GM10847 (cell line): ENCODE data around the gene MMP8.

Experiments used
- POLR2A ChIP-seq: IDR thresholded peaks from 2 replicates; pipeline ENCODE4 v1.6.1; 2011; ENCODE audit not compliant: insufficient read length; ENCODE audit errors: extremely low read depth

Gene MMP8

DNA sequence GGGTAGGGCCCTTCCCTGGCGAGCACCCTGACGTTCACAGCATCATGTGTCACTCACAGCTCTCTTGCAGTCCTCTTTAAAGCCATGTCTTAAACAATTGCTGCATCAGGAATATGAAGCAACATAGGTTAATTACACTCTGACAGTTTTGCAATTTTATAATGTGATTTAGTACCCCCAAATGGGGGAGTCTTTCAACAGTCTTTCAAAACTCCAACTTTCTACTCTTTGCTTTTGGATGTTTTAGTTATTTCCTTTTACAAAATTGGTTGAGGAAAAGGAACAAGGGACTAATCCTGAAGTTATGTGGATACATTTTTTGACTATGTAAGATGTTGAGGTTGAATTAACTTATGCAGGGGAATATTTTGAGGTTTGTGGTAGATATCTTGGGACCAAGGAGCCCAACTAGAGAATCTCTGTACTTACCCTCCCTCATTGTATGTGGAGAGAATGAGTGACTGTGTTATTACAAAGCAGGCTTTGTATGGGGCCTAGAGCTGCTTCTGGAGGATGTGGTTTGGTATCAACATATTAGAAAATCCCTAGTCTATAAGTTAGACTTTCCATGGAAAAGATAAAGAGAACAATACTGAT is at the start of gene MMP8:
MMP8 (minus strand) TSS at position 51 of the 597 bp plus-strand sequence. CDS start 99 bp downstream, outside the sequence.
- TF ChIP-seq POLR2A = no peak

GRCh38 chr11:102773386-102773785 is 48.6 kb upstream of the MMP8 start:
- TF ChIP-seq POLR2A = no peak

- TF ChIP-seq POLR2A = no peak
Observed at GRCh38 chr11:102771351-102771750, 46.6 kb upstream of the MMP8 start.

DNA sequence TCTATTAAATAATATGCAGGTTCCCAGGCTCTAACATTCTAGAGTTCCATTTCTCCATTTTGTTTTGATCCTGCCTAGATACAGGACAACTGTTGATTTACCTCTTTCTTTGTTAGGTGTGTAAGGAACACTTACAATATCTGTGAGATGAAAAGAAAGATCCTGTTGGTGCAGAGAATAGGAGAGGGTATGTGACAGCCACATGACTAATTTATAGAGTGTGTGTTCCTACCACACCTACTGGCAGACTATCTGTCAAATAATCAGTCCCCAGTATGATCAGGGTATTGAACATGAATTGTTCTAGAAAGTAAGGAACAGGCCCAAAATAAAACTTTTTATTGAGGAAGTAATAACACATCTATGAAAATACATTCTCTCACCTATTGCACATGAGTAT is 45.4 kb upstream of the MMP8 start:
- TF ChIP-seq POLR2A = no peak

- TF ChIP-seq POLR2A = no peak
Observed at GRCh38 chr11:102767800-102768199, 43.0 kb upstream of the MMP8 start.

- no peak for TF ChIP-seq POLR2A
Observed at GRCh38 chr11:102763440-102763839, 38.7 kb upstream of the MMP8 start.

DNA sequence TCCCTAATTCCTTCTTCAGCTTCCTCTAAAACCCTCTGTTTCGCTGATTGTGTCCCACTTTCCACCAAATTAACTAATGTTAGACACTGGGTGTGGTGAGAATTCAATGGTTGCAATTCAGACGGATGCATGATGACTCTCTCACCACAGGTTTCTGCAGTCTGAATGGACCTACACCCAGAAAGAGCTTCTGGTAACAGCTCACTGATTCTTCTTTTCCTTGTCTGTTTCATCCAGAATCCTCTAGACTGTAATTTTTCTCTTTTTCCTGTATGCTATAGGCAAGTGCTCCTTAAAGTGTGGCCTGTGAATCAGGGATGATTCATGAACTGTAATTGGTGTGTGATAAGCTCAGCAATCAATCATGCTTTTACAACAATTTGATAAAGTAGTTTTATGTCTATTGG is 37.6 kb upstream of the MMP8 start:
- TF ChIP-seq POLR2A = no peak

GRCh38 chr11:102761646-102762238 is 37.0 kb upstream of the MMP8 start:
- TF ChIP-seq POLR2A = no peak

DNA sequence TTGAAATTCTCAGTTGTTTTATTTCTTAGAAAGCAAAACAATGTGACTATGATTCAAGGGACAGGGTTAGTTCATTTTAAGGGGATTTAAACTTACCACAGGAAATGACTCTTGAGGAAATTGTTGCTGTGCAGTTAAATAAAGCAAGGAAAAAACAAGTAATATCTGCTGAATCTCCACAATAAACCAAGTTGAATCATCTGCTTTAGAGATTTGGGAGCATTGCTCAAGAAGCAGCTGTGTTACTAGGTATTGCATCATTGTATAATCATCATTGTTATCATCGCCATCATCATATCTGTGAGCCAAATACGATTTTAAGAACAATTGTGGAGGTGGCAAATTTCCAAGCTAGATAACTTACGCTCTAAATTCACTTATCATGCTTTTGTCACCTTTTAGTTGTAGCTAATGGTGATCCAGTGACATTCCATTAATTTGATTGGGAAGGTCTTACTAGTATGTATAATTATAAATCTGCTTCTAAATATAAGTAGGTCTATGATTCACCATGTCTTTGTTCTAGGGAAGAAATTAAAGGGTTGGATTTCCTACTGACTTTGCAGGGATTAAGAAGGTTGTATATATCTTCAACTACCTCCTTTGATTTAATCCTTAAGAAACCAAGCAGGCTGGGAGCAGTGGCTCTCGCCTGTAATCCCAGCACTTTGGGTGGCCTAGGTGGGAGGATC is 35.7 kb upstream of the MMP8 start:
- TF ChIP-seq POLR2A = no peak

DNA sequence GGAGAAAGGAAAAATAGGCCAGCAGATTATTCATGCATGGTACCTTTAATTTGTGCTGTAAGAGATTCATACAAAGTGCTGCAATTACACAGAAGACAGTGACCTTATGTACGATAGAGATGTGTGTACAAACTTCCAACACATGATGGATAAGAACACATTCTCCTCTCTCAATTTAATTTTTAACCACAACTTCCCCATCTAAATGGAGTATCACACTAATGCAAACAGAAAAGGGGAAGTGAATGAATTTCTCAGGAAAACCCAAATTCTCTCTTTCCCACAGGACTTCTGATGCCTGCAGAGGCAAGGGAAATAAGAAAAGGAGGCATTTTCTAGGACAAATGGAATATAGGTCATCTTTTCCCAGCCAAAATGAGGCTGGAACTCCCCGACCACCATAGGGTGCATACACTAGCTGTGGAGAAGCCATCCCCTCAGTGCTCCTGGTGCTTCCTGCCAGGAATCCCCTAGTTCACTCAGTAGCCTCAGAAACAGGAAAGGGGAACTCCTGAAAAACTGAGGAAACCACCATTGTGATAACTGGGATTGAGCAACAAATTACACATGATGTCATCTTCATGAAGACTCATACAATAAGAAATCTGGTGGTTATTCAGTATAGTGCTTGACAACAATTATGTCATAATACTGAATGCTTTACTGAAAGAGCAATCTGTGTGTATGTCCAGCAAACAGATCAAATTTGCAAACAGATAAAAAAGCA is 33.2 kb upstream of the MMP8 start:
- no peak for TF ChIP-seq POLR2A

- TF ChIP-seq POLR2A = no peak
Observed at GRCh38 chr11:102753267-102753666, 28.5 kb upstream of the MMP8 start.

GRCh38 chr11:102751673-102752072 is 26.9 kb upstream of the MMP8 start:
- TF ChIP-seq POLR2A = no peak

GRCh38 chr11:102749101-102749722 is 24.5 kb upstream of the MMP8 start:
- no peak for TF ChIP-seq POLR2A

GRCh38 chr11:102734650-102735049 is 9.9 kb upstream of the MMP8 start:
- TF ChIP-seq POLR2A = no peak

DNA sequence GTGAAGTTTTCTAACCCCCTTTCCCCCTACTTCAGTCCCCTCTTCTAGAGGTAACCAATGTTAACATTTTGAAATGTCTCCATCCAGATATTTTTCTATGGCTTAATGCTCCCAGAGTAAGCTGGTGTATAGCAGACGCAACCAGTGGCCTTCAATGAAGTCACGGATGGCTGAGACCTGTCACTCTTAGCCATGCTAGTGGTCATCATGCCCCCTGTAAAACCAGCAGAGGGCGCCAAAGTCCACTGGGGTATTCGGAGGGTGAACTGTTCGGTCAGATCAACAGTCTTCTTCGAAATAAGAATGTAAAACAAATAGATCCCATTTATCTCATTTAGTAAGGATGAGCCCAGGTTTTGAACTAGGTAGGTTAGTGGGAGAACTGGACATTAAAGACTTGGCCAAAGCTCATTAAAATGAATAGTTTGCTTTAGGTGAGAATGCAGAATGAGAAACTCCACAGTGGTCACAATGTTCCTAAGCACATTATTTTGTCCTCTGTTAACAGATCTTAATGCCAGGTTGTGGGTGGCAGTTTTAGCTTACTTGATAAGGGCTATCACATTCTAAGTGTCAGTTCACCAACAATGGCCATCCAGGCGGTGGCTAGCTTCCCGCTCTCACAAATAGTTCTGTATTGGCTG is 8.6 kb upstream of the MMP8 start:
- TF ChIP-seq POLR2A = no peak
